Epithelial cell of prostate (primary cell): Measurements from ENCODE around the gene NALCN.

ENCODE experiments used
- DNase-seq: peaks from one replicate; pipeline ENCODE4 v3.0.0-alpha.2; 2011; ENCODE audit warnings: low read depth, low spot score
- H3K27ac ChIP-seq: fragments of 450-650 bp; 2 replicates; pipeline ENCODE4 v1.5.1; 2017; ENCODE audit warnings: mild to moderate bottlenecking

NALCN gene

DNA sequence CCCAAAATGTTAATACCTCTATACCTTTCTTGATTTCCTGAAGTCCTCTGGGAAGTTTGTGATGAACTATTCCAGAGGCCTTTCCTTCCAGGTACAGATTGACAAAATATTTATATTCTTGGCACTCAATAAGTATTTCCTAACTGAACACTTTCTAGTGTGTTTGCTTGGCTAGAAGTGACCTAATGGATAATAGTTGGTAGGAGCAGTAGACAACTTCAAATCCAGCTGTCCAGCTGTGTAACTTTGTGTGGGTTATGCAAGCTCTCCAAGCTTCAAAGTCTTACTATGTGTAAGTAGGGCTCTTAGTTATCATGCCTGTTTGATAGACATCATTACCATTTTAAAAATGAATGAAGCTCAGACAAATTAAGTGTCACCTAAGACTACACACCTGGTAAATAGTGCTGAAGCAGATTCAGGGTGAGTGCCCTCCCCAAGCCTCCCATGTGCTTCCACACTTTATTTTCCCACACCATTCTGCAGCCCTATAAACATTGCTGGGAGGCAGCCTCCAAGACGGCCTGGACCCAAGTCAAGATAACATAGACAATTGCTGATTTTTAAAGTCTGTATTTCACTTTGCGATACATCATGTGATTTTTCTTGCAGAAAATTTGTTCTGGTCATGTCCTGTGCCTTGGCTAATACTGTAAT lies 196.6 kb downstream of the NALCN start:
- no peak overlapping the region for H3K27ac ChIP-seq
- DNase-seq = no peak

DNA sequence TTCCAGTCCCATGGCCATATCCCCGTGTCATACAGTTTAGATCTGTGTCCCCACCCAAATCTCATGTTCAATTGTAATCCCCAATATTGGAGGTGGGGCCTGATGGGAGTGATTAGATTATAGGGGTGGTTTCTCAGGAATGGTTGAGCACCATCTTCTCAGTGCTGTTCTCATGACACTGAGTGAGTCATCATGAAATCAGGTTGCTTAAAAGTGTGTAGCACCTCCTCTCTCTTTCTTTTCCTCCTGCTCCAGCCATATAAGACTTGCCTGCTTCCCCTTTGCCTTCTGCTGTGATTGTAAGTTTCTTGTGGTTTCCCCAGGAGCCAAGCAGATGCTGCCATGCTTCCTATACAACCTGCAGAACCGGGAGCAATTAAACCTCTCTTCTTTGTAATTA lies 197.8 kb downstream of the NALCN start:
- no peak overlapping the region for H3K27ac ChIP-seq
- peak; percentile 8 for DNase-seq

DNA sequence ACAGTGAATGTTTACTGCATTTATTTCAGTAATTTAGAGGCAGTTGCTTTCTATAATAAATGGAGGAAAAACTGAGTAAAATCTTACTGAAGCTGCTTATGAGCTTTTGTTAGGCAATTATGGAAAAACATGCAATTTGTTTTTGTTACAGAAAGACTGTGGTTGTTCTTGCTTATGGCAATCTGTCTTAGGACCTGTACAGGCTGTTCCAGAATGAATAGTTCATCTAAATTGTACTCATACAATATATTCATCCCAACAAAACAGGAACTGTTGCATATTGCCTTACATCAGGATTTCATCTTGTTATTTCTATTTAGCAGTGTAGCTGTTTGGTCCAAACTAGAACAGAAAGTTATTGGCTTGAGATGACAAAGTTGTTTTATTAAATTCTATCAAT lies 199.2 kb downstream of the NALCN start:
- no peak for DNase-seq
- H3K27ac ChIP-seq = no peak overlapping the region

DNA sequence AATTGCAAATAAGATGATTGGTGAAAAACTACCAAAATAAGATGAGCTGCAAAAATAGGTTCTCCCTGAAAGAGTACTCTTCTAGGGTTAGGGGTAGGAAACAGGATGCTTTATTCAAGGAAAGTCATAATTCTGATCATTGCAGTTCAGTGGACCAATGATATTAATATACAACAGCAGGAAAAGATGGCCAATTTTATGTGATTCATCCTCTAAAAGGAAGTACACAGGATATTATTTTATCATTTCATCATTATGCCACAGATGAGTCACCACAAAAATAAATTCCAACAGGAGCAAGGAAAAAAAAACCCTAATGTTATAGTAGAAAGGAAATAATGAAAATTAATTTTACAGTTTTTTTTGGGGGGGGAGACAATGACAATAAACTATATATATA lies 205.0 kb downstream of the NALCN start:
- H3K27ac ChIP-seq = peak overlapping the region; percentile 53
- peak; percentile 8 for DNase-seq

DNA sequence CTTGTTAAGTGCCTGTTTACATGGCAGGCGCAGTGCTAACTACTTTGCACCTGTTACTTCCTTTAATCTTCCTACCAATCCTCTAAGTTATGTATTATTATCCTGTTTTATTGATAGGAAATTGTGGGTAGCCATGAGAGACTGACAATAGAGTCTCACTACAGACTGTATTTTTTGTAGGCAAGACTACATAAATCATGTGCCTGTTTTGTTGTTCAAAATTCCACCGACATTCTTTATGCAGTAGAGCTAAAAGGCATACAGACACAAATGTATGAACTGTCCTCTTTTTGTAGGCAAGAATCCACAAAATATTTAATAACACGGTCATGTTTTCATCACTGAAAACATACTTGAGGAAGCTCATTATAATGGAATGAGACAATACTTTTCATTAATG lies 205.5 kb downstream of the NALCN start:
- no peak for DNase-seq
- H3K27ac ChIP-seq = peak overlapping the region; percentile 53

DNA sequence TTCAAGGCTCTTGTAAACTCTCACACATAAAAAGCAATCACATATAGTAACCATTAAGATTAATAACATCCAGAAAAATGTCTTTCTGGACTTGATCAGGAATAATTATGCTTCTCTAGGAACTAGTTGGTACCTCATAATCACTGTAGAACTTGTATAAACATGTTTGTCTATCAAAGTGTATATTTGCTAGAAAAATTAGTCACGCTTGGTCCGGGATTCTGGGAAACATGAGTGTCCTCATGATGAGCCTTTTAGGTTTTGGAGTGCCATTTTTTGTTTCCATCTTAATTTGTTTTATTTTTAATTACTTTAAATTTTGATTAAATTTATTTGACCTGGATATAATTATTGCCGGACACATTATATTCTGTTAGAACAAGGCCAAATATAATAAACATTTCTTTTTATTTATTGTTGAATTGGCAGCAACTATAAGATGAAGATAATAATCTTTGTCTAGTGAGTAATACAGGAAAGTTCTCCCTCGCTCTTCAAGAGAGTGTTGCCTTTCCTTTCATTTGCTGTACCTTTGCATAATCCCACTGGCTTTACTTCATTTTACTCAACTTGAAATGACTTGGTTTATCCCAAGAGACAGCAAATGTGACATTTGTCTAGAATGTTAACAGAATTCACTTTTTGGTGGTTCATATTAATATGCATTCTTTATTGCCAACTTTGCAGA lies 207.0 kb downstream of the NALCN start:
- peak; percentile 16 for DNase-seq
- H3K27ac ChIP-seq = peak overlapping the region; percentile 51

DNA sequence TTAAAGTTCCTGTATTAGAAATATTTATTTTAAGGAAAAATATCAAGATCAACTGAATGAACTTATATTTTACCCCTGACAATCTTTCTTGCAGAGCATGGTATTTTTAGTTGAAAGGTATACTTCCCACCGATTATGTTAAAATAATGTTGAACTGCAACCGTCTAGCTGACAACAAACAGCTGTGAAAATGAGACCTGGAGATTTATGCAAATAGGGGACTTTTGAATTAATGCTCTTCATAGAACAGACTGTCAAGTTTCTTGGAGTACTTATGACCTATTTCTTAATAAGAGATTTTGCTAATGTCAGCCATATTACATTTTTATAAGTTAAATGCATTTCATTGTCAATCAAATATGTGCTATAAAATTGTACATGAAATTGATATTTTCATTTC lies 210.9 kb downstream of the NALCN start:
- DNase-seq = no peak

DNA sequence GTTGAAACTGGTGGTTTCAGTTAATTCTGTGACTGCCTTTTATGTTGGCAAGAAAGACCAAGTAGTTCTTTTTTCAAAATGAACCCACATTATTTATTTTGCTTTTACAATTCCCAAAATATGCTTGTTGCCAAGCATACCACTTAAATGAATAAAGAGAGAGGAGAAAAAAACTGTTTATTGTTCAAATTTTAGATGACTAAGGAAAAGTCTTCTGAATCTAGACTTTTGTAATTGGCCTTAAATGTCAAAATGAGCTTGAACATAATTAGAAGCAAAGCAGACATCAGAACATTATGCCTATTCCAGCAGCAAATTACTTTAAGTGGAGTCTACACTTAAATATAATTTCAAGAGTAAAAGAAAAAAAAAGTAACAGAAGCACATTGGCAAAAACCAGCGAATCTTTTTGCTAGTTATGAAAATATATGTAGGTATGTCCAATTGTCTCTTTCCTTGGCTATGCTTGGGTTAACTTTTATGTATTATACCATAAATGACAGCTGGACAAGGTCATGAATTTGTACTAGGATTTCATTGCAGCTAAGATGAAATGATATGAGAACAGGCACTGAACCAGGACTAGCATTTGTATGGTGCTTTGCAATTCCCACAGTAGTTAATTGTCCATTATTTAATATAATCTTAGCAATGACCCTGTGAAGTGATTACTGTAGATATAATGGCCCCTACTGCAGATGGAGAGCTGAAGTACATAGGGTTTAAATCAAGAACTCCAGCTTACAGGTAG lies 211.9 kb downstream of the NALCN start:
- no peak for DNase-seq
- H3K27ac ChIP-seq = no peak overlapping the region

More for the DNA sequence above, 210.9 kb downstream of the NALCN start:
- H3K27ac ChIP-seq = no peak overlapping the region

DNA sequence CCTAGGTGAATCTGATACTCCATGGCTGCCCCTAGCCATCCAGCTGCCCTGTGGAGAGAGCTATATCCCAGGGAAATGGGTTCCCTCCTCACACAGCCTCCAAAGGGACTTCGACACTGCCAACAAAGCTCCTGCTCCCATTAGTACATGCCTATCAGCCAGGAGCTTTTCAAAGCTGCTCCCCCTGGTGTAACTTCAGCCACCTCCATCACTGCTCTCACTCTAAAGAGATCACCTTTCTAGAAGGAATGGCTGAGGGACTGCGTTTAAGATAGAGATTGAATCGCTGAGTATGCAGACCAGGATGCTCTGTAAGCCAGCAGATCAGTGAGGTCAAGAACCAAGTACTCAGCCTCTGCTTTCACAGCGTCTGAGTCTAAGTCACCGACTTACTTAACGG lies 213.7 kb downstream of the NALCN start:
- no peak for DNase-seq
- no peak overlapping the region for H3K27ac ChIP-seq

DNA sequence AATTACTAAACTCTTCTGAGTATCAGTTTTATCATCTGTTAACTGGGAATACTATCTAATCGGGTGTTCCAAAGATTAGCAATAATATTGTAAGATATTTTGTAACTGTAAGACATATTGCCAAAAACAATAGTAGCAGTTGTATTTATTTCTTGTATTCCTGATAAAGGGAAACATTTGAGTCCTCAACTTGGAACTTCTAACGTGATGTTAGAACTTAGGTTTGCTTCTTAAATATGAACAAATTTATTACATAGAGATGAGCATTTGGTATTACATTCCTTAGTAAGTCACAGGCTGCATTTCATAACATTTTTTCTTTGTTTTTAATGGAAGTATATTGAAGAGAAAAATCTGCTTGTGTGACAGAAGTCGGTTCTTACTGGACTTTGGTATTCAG lies 225.3 kb downstream of the NALCN start:
- DNase-seq = no peak
- H3K27ac ChIP-seq = no peak overlapping the region

DNA sequence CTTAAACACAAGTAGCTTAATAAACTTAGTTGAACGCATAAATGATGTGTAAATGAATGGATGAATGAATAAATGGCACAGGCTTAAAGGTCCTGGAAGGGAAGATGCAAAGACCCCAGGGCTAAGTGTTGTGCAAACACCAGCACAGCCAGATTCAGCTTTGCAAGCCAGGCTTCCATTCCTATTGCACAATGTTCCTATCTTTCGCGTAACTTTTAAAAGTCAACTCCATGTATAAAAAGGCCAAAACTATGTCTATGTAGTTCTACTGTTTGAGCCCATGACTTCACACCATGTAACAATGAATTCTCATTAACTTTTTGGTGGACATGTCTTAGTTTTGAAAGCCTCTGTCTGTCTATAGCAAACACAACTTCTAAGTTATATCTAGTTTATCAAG lies 226.0 kb downstream of the NALCN start:
- H3K27ac ChIP-seq = no peak overlapping the region
- no peak for DNase-seq

DNA sequence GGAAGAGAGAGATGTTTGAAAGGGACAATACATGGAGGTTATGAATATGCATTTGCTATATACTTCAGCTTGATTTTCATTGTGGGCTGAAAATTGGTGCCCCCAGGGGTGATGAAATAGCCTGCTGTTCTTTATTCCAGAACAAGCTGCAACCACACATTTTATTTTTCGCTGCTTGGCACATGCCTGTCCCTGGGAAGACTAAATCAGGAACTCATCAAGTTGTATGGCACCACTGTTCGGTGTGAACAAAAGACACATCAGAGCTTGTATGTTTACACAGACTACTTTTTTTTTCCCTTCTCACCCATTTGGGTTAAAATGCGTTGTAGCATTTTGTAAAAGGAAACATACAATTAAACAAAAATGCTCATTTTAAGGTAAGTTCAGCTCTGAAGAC lies 230.7 kb downstream of the NALCN start:
- no peak overlapping the region for H3K27ac ChIP-seq
- no peak for DNase-seq

DNA sequence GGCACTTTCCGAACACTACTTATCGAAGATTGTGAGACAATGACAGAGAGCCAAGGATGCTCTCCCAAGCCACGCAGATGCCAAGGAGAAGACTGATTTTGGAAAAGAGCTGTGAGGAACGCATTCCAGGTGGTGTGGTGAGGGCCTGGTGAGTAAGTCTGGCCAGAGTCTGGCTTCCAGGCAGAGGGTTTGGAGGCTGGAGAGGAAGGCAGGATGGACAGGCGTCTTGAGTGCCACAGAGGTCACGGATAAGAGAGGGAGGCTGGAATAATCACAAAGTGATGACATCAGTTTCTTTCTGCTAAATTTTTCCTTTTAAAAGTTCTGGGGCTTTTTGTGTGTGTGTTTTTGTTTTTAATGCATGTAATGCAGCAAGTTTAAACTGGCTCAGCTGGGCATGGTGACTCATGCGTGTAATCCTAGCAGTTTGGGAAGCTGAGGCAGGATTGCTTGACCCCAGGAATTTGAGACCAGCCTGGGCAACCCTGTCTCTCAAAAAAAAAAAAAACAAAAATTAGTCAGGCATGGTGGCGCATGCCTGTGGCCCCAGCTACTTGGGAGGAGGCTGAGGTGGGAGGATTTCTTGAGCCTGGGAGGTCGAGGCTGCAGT lies 235.1 kb downstream of the NALCN start:
- no peak overlapping the region for H3K27ac ChIP-seq
- DNase-seq = peak; percentile 6

DNA sequence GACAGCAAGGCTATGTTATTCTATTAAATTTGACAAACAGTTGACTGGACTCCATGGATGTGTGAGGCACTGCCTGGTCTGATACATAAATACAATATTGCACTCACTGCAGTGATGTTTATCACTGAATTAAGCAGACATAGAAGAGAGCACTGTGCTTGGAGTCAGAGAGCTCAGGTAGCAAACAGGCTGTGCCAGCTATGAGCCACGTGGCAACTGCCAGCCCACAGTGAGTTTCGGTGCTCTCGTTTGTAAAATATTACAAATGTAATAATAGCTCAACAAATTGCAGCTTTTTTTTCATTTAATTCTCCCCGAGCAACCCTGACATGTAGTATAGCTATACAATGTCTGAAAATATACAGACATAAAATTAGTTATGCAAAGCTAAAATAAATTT lies 237.3 kb downstream of the NALCN start:
- H3K27ac ChIP-seq = no peak overlapping the region

DNA sequence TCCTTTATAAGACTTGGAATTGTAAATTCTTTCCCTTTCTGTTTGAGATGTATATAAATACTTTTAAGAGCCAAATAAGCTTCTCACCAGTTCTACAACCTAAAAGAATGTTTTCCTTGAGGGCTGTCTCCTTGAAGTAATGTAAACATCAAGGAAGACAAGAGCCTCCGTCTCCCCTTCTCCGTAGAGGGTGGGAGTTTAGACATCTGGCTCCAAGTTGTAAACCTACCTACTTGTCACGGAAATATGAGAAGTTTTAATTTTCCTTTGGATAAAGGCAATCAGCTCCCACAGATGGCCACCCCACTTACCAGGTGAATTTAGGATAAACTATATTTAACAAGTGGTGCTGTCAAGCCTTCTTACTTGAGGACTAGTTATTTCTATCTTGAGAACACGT lies 237.9 kb downstream of the NALCN start:
- no peak overlapping the region for H3K27ac ChIP-seq
- no peak for DNase-seq

More for the DNA sequence above, 237.3 kb downstream of the NALCN start:
- DNase-seq = no peak

DNA sequence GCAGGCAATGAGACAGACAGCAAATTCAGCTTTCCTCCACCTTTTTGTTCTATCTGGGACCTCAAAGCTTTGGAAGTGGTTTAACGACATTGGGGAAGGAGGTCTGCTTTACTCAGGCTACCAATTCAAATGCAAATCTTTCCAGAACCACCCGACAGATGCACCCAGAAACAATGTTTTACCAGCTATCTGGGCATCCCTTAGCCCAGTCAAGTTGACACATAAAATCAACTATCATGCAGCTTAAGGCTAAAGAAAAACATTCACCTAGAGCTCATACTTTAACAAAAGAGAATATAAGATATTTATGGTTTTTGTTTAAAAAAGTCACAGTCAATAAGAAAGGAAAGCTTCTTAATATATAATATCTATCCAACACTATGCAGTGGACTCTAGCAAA lies 246.0 kb downstream of the NALCN start:
- no peak for DNase-seq

DNA sequence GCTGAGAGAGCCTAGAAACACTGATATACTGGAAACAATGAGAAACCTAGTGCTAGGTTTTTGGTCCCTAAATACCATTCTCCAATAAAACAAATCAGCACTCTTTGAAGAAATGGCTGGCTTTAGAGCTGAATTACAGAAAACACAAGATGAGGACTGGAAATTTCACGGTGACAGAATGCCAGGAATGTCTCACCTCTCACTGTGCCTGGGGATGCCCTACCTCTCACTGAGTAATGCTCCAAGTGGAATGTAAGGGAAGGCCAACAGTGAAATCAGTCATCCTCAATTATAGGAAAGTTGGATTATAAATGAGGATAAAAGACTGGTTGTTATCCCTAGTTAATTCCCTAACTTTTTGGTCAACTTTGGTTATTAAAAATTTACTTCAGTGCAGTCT lies 259.0 kb downstream of the NALCN start:
- H3K27ac ChIP-seq = no peak overlapping the region
- DNase-seq = no peak

More for the DNA sequence above, 246.0 kb downstream of the NALCN start:
- H3K27ac ChIP-seq = no peak overlapping the region

DNA sequence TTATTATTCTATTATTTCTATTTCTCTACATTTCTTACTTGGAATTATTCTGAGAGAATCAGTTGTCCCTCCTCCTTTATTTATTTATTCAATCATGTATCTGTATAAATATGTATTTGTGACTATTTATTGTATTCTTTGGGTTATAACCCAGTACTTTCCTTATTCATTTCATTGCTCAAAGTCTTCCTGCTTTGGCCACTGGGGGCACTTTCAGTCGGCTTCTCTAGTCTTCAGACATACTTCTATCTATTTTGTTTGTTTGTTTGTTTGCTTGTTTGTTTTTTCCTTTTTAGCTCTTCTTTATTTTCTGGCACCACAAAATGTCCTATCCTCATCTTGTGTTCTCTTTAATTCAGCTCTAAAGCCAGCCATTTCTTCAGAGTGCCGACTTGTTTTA lies 260.4 kb downstream of the NALCN start:
- DNase-seq = no peak
- no peak overlapping the region for H3K27ac ChIP-seq

DNA sequence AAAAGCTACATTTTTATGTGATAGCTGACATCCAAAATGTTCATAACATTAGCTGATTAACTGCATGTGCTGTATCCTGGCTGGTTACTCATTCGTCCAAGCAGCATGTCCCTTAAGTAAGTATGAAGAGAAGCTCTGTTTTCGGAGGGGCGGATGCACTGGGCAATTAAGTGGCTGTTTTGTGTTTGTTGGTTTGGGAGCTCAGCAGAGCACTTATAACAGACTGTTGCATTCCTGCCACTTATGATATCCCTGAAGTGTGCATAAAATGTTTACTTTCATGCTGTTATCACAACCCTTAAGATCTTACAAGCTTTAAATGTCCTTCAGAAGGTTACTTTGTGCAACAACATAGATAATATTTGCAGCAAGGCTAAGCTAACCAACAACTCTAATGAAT lies 264.1 kb downstream of the NALCN start:
- DNase-seq = no peak

DNA sequence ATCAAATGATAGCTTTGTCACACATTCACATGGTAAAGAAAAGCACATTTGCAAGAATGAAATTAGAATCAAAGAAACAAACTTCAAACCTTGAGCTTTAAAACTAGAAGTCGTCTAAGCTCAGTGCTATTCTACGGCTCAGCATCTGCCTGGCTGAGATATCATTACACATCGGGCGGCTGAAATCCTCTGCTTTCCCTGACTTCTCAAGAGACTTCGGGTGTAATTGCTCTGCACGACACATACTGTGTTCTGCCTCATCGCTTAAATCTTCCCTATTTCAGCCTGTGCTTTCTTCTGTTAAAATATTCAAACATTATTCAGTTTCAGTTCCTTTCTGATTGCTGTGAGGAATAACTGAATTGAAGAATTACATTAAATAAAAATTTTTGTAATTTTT lies 265.3 kb downstream of the NALCN start:
- H3K27ac ChIP-seq = no peak overlapping the region
- DNase-seq = no peak

More for the DNA sequence above, 264.1 kb downstream of the NALCN start:
- no peak overlapping the region for H3K27ac ChIP-seq
